SK-N-MC (cell line): Measurements from ENCODE around the gene ZNF496.

ENCODE experiments used
- EZH2 ChIP-seq: fragments of 200-600 bp; sonication (generic); IDR thresholded peaks from one replicate; pipeline ENCODE4 v1.6.1; 2017; ENCODE audit warnings: antibody characterized with exemption
- FOXP2 ChIP-seq: optimal IDR thresholded peaks from 2 replicates; pipeline ENCODE3; 2011; ENCODE audit warnings: mild to moderate bottlenecking, moderate library complexity; ENCODE audit not compliant: insufficient read depth; ENCODE audit errors: extremely low read length, control extremely low read depth
- POLR2AphosphoS5 ChIP-seq: IDR thresholded peaks from 2 replicates; pipeline ENCODE4 v1.6.1; 2012; ENCODE audit warnings: mild to moderate bottlenecking, low read depth, low read length, borderline replicate concordance

- TF ChIP-seq POLR2AphosphoS5 (no peak), EZH2 (no peak), FOXP2 (no peak)
Measured at GRCh38 chr1:247365023-247365422, 33.4 kb upstream of the ZNF496 start.
